Neural progenitor cell (in vitro differentiated cells): ENCODE data around the gene PRSS27.
"Not testable (repeated sequence)": the region's sequence is repeated elsewhere in the genome, so short reads cannot be mapped to it uniquely, and the experiment has no call there.

Source experiments
- CTCF ChIP-seq: fragments of 200-600 bp; sonication (generic); IDR thresholded peaks from 2 replicates; pipeline ENCODE4 v1.5.1; 2017; ENCODE audit warnings: antibody characterized with exemption, mild to moderate bottlenecking
- EZH2 ChIP-seq: fragments of 200-600 bp; sonication (generic); IDR thresholded peaks from 2 replicates; pipeline ENCODE4 v1.6.1; 2017; ENCODE audit warnings: antibody characterized with exemption, mild to moderate bottlenecking, moderate library complexity

DNA sequence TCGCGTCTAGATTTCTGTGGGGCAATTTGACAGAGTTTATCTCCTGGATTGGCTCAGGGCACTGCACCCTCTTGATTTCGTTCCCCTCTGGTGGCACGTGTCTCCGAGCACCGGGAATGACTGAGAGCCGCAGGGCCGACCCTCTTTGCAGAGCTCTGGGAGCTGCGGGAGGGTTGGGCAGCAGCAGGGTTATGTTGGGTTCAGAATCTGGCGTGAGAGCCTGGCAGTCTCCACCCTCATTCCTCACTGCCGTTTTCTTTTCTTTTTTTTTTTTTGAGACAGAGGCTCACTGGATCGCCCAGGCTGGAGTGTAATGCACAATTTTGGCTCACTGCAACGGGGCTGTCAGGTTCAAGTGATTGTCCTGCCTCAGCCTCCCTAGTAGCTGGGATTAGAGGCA lies 30.6 kb downstream of the PRSS27 start:
- TF ChIP-seq CTCF, EZH2: not testable (repeated sequence)
